Measurements from ENCODE around the gene ARAP1.

Gene ARAP1

GRCh38 chr11:72653649-72654048 lies 98.6 kb downstream of the ARAP1 start:
- TF ChIP-seq POLR2AphosphoS5 (IDR thresholded peaks at IDR 0.05; ENCODE audit: low read depth) (no peak), SPI1 (IDR thresholded peaks at IDR 0.05; ENCODE audit: borderline replicate concordance, low read depth) (peak; percentile 20; the same call in 1 of the 2 replicates)
- peaks cover 2% of the 10 kb centered on the region for H3K27me3 ChIP-seq (ENCODE audit: insufficient read depth, poor library complexity, severe bottlenecking)
- H3K27ac ChIP-seq (replicated peaks), result no peak overlapping the region
- H3K4me3 ChIP-seq (replicated peaks; ENCODE audit: insufficient read depth, low read length), result no peak overlapping the region
- DNase-seq (ENCODE audit: low read depth in 1 of 2, low spot score in 1 of 2), result peak in 1 of 2 experiments; percentile 8

GRCh38 chr11:72652873-72653630 lies 99.2 kb downstream of the ARAP1 start:
- TF ChIP-seq GABPA (IDR thresholded peaks at IDR 0.05; ENCODE audit: low read depth) (no peak), POLR2AphosphoS5 (IDR thresholded peaks at IDR 0.05; ENCODE audit: low read depth) (no peak), REST (IDR thresholded peaks at IDR 0.05; ENCODE audit: insufficient replicate concordance, low read depth) (no peak), CTCF (IDR thresholded peaks at IDR 0.05; ENCODE audit: insufficient read depth, low read length) (no peak), SPI1 (IDR thresholded peaks at IDR 0.05; ENCODE audit: borderline replicate concordance, low read depth) (no peak)
- H3K4me3 ChIP-seq (replicated peaks; ENCODE audit: insufficient read depth, low read length), result no peak overlapping the region
- no peak overlapping the region for H3K27ac ChIP-seq (replicated peaks)
- H3K27me3 ChIP-seq (ENCODE audit: insufficient read depth, poor library complexity, severe bottlenecking), result no peaks in the 10 kb centered on the region
- DNase-seq (ENCODE audit: low read depth in 1 of 2, low spot score in 1 of 2), result no peak

- TF ChIP-seq CTCF (IDR thresholded peaks at IDR 0.05; ENCODE audit: insufficient read depth, low read length) (no peak), GABPA (IDR thresholded peaks at IDR 0.05; ENCODE audit: low read depth) (no peak), POLR2AphosphoS5 (IDR thresholded peaks at IDR 0.05; ENCODE audit: low read depth) (no peak), SPI1 (IDR thresholded peaks at IDR 0.05; ENCODE audit: borderline replicate concordance, low read depth) (no peak), REST (IDR thresholded peaks at IDR 0.05; ENCODE audit: insufficient replicate concordance, low read depth) (no peak)
- H3K27ac ChIP-seq (replicated peaks), result no peak overlapping the region
- no peak for DNase-seq (ENCODE audit: low read depth in 1 of 2, low spot score in 1 of 2)
- no peak overlapping the region for H3K4me3 ChIP-seq (replicated peaks; ENCODE audit: insufficient read depth, low read length)
- H3K27me3 ChIP-seq (ENCODE audit: insufficient read depth, poor library complexity, severe bottlenecking), result no peaks in the 10 kb centered on the region
These were observed 100.1 kb downstream of the ARAP1 start for GRCh38 chr11:72652133-72652532.

GRCh38 chr11:72649215-72649976 lies 102.8 kb downstream of the ARAP1 start:
- H3K27ac ChIP-seq (replicated peaks), result no peak overlapping the region
- TF ChIP-seq SPI1 (IDR thresholded peaks at IDR 0.05; ENCODE audit: borderline replicate concordance, low read depth) (no peak), CTCF (IDR thresholded peaks at IDR 0.05; ENCODE audit: insufficient read depth, low read length) (no peak), POLR2AphosphoS5 (IDR thresholded peaks at IDR 0.05; ENCODE audit: low read depth) (no peak), REST (IDR thresholded peaks at IDR 0.05; ENCODE audit: insufficient replicate concordance, low read depth) (no peak)
- no peak overlapping the region for H3K4me3 ChIP-seq (replicated peaks; ENCODE audit: insufficient read depth, low read length)
- no peaks in the 10 kb centered on the region for H3K27me3 ChIP-seq (ENCODE audit: insufficient read depth, poor library complexity, severe bottlenecking)
- DNase-seq (ENCODE audit: low read depth in 1 of 2, low spot score in 1 of 2), result no peak
